DOHH2 (cell line): Measurements from ENCODE around the gene HES7.

Experiments used
- EZH2phosphoT487 ChIP-seq: fragments of 200-600 bp; sonication (generic); IDR thresholded peaks from 2 replicates; pipeline ENCODE4 v1.6.1; 2017; ENCODE audit warnings: borderline replicate concordance, mild to moderate bottlenecking, antibody characterized with exemption, low read length, moderate library complexity, mixed read lengths
- TF ChIP-seq, protein P1 (sequence below): fragments of 200-600 bp; sonication (generic); IDR thresholded peaks from one replicate; pipeline ENCODE4 v1.5.1; 2014; ENCODE audit warnings: antibody characterized with exemption, mild to moderate bottlenecking, low read depth, low read length; ENCODE audit not compliant: poor library complexity, severe bottlenecking

DNA sequence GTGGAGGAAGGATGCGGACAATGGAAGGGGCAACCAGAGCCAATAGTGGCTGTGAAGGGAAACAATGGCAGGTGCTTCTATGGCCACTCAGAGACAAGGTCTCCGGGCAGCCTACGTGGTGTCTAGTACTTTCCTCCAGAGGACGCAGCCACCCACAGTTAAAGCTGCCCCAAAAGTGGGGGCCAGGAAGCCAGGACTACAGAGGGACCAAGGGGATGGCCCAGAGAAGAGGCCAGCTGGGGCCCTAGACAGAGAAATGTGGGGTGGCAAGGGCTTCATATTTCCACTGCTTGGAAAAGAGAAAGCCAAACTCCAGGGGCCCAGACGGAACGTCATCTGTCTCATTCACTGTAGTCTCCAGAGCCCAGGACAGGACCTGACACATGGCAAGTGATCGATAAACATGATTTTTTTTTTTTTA lies 29.1 kb upstream of the HES7 start:
- TF ChIP-seq EZH2phosphoT487: no peak
- TF ChIP-seq, protein P1, sequence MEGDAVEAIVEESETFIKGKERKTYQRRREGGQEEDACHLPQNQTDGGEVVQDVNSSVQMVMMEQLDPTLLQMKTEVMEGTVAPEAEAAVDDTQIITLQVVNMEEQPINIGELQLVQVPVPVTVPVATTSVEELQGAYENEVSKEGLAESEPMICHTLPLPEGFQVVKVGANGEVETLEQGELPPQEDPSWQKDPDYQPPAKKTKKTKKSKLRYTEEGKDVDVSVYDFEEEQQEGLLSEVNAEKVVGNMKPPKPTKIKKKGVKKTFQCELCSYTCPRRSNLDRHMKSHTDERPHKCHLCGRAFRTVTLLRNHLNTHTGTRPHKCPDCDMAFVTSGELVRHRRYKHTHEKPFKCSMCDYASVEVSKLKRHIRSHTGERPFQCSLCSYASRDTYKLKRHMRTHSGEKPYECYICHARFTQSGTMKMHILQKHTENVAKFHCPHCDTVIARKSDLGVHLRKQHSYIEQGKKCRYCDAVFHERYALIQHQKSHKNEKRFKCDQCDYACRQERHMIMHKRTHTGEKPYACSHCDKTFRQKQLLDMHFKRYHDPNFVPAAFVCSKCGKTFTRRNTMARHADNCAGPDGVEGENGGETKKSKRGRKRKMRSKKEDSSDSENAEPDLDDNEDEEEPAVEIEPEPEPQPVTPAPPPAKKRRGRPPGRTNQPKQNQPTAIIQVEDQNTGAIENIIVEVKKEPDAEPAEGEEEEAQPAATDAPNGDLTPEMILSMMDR: no peak
